Activated naive CD8-positive, alpha-beta T cell treated with anti-CD3 and anti-CD28 coated beads, Interleukin-2, amount 50 U/mL, for 16 hours (primary cell): Measurements from ENCODE around the gene ATP6V1F.

Experiments
- DNase-seq: peaks from one replicate; pipeline ENCODE4 v3.0.0-alpha.2; 2020; ENCODE audit warnings: low read depth, low spot score

ATP6V1F gene

DNA sequence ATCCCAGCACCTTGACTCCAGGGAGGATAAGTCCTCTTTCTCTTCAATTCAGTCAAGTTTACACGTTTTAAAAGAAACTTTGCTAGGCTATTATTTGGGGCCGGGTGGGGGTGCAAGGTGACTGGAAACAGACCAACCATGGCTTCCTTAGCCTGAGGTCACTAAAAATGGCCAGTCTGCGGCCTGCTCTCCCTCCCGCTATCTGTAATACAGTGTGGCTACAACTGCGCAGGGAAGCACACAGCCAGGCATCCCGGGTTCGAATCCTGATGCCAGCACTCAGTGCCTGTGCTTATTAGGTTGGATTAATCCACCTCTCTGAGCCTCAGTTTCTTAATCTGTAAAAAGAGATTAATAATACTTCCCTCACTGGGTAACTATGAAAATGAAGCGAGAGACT lies 19.5 kb downstream of the ATP6V1F start:
- DNase-seq, result no peak

DNA sequence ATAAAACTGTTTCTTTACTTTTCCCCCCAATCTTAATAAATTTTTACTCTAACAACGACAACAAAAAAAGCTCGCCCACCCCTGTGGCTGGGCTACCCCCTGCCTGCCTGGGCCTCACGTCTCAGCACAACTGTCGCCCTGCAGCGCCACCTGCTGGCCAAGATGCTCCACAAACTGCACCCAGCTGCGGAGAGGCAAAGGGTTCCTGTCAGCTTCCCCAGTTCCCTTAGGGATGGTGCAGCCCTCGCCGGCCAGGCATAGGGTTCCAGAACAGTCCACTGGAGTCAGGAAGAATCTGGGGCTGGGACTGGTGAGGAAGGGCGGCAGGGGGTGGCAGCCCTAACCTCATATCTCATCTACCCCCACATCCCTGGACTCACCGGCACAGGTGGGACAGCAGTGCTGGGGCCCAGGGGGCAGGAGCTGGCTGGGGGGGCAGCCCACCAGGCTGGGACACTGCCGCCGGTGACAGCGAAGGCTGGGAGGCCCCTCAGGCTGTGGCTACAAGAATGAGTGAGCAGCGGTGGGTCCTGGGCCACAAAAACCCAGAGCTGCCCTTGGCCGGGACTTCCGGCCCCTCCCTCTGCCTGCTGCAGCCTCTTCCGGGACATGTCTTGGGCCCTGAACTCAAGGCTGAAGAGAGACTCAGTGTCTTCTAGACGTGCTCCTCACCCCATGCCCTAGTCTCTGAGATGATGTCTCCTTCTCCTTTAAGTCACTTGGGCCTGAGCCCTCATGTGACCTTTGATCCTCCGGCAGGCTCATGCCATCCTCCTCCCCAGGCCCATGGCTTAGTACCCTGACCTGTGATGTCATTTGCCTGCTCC lies 21.2 kb downstream of the ATP6V1F start:
- DNase-seq, result peak; percentile 78

GRCh38 chr7:128884561-128885369 lies 22.1 kb downstream of the ATP6V1F start:
- DNase-seq, result no peak

DNA sequence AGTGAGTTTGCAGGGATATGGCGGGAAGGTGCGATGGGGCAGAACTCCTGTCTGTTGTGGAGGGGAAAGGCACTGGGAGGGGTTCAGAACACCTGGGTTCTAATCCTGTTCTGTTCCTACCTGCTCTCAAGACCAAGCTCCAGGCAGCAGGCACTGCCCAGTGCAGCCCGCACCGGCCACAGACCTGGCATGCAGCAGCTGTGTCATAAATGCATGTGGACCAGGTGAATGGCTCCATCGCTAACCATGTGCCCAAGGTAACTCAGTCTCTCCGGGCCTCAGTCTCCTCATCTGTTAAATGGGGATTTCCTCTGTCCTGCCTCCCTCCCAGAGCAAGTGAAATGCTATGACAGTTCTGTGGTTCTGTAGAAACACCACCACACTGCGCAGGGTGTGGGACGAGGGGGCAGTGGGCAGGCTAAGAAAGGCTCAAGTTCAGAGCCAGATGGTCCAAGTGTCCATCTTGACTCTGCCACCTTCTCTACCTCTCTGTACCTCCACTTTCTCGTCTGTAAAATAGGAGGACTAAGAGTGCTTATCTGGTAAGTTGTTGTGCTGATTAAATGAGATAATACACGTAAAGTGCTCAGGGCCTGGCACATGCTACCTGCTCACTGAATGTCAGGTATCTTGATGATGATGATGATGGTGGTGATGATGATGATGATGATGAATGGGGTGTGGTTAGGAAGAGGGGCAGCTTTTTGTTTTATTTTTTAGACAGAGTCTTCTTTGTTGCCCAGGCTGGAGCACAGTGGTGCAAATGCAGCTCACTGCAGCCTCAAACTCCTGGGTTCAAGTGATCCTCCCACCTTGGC lies 22.9 kb downstream of the ATP6V1F start:
- no peak for DNase-seq

- DNase-seq, result no peak
These were observed 23.9 kb downstream of the ATP6V1F start for GRCh38 chr7:128886391-128887168.

DNA sequence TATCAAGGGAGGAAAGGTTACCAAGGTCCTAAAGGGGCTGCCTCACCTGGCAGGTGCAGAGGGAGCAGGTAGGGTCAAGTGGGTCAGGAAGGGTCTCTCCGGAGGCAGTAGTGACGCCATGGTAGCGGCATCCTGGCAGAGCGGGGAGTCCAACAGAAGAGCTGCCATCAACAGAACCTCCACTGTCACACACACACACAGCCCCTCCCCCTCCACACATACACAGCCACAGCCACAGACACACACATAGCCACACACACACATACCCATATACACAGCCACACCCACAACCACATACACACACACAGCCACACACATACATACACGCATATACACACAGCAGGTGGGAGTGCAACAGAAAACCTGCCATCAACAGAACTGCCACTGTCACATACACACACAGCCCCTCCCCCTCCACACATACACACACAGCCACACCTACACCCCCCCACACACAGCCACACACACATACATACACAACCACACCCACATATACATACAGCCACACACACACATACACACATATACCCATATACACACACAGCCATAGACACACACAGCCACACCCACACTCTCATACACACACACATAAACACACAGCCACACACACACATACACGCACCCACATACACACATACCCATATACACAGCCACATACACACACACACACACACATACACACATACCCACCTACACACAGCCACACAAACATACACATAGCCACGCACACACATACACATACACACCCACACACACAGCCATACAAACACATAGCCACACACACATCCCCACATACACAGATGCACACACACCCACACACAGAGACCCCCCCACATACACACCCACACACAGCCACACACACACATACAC lies 24.7 kb downstream of the ATP6V1F start:
- no peak for DNase-seq

- DNase-seq, result no peak
These were observed 25.5 kb downstream of the ATP6V1F start for GRCh38 chr7:128888039-128888755.

DNA sequence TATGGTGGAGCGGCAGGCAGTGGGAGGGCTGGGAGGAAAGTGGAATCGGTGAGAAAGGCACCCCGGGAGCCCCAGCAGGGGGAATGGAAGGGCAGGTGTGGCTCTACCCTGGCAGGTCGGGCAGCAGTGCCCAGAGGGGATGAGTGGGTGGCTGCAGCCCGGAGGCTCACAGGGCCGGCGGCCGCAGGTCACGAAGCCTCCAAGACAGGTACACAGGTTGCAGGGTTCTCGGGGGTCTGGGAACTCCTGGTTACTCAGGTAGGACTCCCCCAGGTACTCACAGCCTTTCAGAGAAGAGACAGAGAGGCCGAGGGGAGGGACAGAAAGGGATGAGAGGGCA lies 26.1 kb downstream of the ATP6V1F start:
- DNase-seq, result no peak

- DNase-seq, result no peak
These were observed 26.5 kb downstream of the ATP6V1F start for GRCh38 chr7:128889121-128889520.

- DNase-seq, result no peak
These were observed 27.9 kb downstream of the ATP6V1F start for GRCh38 chr7:128890306-128891109.

DNA sequence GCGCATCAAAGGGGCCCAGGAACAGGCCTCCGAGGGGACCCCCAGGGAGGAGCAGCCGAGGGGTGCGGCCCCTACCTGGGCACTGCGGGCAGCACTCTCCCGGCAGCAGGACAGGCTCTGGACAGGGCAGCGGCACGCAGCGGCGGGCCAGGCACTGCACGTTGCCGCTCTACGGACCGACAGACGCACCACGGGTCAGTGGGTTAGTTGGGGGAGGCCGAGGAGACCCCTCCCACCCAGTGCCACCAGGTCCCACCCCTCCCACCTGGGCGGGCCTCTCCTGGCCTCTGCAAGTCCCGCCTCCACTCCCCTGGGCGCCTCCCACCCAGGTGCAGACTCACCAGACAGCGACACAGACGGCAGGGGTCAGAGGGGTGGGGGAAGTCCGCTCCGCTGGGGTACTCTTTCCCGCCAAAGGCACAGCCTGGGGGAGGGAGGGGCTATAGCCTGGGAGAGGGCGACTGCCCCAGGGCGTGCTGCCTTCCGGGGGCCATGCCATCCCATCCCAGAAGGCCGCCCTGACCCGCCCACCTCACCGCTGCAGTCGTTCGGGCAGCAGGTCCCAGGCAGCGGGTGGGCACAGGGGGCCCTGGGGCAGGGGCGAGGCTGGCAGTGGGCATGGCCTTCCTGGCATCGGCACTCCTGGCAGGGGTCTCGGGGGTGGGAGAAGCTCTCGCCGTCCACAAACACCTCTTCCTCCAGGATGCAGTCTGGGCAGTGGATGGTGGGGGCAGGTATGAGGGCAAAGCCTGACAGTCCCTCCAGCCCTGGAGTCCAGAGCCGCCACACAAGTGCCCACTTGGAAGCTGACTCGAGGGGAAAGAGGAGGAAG lies 28.7 kb downstream of the ATP6V1F start:
- DNase-seq, result no peak

- DNase-seq, result no peak
These were observed 29.2 kb downstream of the ATP6V1F start for GRCh38 chr7:128891942-128892269.

DNA sequence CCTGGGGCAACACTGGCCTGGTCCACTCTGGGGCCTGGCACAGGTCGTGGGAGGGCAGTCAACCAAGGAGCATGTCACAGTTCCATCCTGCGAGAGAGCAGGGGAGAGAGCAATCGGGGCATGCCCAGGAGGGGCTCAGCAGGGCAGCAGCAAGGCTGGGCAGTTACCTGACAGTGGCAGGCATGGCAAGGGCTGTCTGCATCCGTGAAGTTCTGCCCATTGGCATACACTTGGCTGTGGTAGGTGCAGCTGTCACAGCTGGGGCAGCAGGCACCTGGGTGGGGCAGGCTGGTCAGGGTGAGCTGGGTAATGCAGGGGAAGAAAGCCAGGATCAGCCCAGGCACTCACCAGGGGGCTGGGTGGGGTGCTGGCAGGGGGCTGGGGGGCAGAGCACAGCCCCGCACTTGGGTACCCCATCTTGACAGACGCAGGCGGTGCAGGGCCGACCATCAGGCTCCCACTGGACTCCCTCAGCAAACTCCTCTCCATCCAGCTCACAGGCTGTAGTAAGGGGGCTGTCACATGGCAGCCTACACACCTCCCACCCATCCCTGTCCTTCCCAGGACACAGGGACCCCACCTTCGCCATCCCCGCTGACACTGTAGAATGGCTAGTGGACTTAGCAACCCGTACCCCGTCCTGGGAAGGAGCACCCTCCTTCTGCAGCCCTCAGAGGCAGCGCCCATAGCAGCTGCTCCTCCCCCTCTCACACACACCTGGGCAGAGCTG lies 30.0 kb downstream of the ATP6V1F start:
- DNase-seq, result no peak

- no peak for DNase-seq
These were observed 30.8 kb downstream of the ATP6V1F start for GRCh38 chr7:128893251-128894100.

DNA sequence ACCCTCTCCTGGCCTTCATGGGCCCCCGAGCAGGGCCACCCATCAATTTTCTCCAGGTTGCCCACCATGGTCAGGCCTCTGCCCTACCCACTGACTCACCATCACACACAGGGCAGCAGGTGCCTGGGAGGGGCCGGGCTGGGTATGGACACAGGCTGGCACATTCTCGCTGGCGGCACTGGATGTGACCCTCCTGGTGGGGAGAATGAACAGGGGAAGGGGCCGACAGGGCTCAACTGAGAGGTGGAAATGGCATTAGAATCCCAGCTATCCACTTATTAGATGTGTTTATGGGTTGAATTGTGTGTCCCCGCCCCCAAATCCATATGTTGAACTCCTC lies 31.4 kb downstream of the ATP6V1F start:
- no peak for DNase-seq

DNA sequence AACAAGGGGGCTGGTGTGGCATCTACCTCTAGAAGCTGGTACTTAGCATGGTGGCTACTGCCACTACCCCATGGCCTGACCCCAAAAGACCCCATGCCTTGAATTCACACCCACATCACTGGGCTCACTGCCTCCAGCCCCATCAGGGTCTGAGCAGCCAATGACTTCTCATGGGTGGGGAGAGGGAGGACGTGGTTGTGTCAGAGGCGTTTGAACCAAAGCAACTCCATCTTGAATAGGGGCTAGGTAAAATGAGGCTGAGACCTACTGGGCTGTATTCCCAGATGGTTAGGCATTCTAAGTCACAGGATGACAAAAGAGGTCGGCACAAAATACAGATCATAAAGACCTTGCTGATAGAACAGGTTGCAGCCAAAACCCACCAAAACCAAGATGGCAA lies 32.7 kb downstream of the ATP6V1F start:
- DNase-seq, result no peak

- no peak for DNase-seq
These were observed 36.7 kb downstream of the ATP6V1F start for GRCh38 chr7:128899392-128899791.
